ENCODE measurements around the gene CDC42.
A peak's percentile ranks its signal among the peaks of the same experiment; 100 is the strongest.

The CDC42 gene

DNA sequence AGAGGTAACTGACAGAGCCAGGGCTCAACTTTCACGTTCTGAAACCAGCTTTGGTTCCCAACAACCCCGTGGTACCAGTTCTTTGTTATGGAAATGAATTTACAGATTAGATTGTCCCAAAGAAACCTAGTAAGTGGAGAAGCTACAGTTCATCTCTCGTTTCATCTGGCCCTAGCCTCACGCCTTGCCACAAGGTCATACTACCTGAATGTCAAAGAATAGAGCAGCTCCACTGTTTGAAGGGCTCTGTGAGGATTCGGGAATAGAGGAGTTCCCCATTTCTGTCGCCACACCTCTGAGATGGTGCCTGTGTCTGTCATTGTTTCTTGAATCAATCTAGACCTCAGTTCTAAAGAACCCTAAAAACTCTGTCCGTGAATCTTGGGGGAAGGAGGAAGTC, 15.0 kb upstream of the CDC42 start:
- Histone ChIP-seq H3K36me3 (ENCODE audit: control insufficient read depth in 4 of 4, insufficient read depth in 4 of 4, low read length in 3 of 4) (no peaks in the 10 kb centered on the region), H3K4me1 (ENCODE audit: control extremely low read depth in 1 of 4, control insufficient read depth in 4 of 4, insufficient read depth in 4 of 4, low read length in 3 of 4) (peaks cover 20 to 49% (median 33%) of the 10 kb centered on the region in 4 experiments), H3K27me3 (replicated peaks in 2 of 5; ENCODE audit: control insufficient read depth in 4 of 5, insufficient read depth in 5 of 5, low read length in 4 of 5) (no peaks in the 10 kb centered on the region), H3K27ac (ENCODE audit: insufficient read depth in 1 of 2, low read depth in 1 of 2, low read length in 2 of 2, poor library complexity in 1 of 2, severe bottlenecking in 2 of 2) (no peak overlapping the region), H3K9me3 (ENCODE audit: control extremely low read depth in 1 of 5, control insufficient read depth in 4 of 5, insufficient read depth in 2 of 5, low read depth in 1 of 5, low read length in 4 of 5) (no peaks in the 10 kb centered on the region), H3K4me3 (ENCODE audit: control insufficient read depth in 1 of 7, extremely low read depth in 1 of 7, insufficient read depth in 4 of 7, low read depth in 2 of 7, low read length in 6 of 7) (no peak overlapping the region)
- ChIA-PET POLR2A (interaction anchor here (1.1 kb wide), 1 partner anchor 15 kb away, joined by 3 read pairs; the partner anchor contains the start of gene CDC42), CTCF (interaction anchor here (1.0 to 4.0 kb wide), 5 partner anchors 9 to 20 kb away, joined by 3 to 20 read pairs (median 5); no protein-coding TSS in a partner anchor)
- no peak for DNase-seq
- WGBS (ENCODE audit: insufficient coverage): 95% methylated on average over 4 of the region's 7 CpGs

DNA sequence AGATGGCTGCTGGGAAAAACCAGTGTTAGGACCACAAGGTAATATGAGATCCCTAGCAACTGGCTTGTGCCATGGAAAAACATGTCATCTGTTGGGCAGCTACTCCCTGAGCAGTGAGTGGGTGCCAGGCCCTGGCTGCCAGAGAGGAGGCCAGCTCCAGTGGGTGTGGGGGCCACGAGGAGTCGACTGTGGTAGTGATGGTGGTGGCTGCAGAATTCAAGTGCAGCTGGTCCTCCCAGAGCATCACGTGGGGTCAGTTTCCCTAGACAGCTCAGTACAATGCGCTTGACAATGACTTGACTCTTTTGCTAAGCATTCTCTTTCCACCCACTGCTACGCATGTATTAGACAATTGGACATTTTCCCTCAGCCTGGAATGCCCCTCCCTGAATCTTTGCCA, 14.5 kb upstream of the CDC42 start:
- 88% methylated on average over 2 of the region's 5 CpGs for WGBS (ENCODE audit: insufficient coverage)
- no peaks in the 10 kb centered on the region for H3K36me3 ChIP-seq (ENCODE audit: control insufficient read depth in 4 of 4, insufficient read depth in 4 of 4, low read length in 3 of 4)
- H3K9me3 ChIP-seq (ENCODE audit: control extremely low read depth in 1 of 5, control insufficient read depth in 4 of 5, insufficient read depth in 2 of 5, low read depth in 1 of 5, low read length in 4 of 5): no peaks in the 10 kb centered on the region
- POLR2A ChIA-PET: interaction anchor here (1.1 kb wide), 1 partner anchor 15 kb away, joined by 3 read pairs; no protein-coding TSS in a partner anchor
- H3K27ac ChIP-seq (ENCODE audit: insufficient read depth in 1 of 2, low read depth in 1 of 2, low read length in 2 of 2, poor library complexity in 1 of 2, severe bottlenecking in 2 of 2): no peak overlapping the region
- no peak overlapping the region for H3K4me3 ChIP-seq (ENCODE audit: control insufficient read depth in 1 of 7, extremely low read depth in 1 of 7, insufficient read depth in 4 of 7, low read depth in 2 of 7, low read length in 6 of 7)
- CTCF ChIA-PET: interaction anchor here (1.5 to 4.0 kb wide), 5 partner anchors 9 to 19 kb away, joined by 4 to 20 read pairs (median 10); no protein-coding TSS in a partner anchor
- H3K4me1 ChIP-seq (ENCODE audit: control extremely low read depth in 1 of 4, control insufficient read depth in 4 of 4, insufficient read depth in 4 of 4, low read length in 3 of 4): peaks cover 20 to 54% (median 37%) of the 10 kb centered on the region in 4 experiments
- no peak for DNase-seq
- no peaks in the 10 kb centered on the region for H3K27me3 ChIP-seq (replicated peaks in 2 of 5; ENCODE audit: control insufficient read depth in 4 of 5, insufficient read depth in 5 of 5, low read length in 4 of 5)

DNA sequence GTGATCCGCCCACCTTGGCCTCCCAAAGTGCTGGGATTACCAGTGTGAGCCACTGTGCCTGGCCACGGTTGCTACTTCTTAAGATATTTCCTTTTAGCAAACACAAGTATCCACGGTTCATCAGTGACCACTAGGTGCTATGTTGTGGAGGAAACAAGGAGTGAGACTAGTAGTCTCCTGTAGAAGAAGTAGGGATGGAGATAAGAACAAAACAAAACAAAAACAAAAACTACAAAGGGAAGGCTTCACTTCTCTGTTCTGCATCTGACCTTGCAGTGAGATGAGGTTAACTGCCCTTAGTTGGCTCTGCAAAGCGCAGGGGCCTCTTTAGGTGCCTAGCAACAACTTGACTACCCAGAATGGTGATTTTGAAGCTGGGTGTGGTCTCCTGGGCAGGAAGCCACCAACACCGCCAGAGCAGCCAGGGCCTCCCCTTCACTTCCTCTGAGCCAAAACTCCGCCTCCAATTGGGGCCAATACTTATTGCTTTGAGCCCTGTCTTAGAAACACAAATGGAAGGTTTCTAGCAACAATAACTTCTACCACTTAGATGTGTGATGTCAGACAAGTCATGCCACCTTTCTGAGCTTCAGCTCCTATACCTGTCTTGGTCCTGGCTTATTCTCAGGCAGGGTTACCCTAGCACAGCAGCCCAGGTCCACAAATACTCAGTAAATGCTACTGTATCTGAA, 12.8 kb upstream of the CDC42 start:
- Histone ChIP-seq H3K9me3 (ENCODE audit: control extremely low read depth in 1 of 5, control insufficient read depth in 4 of 5, insufficient read depth in 2 of 5, low read depth in 1 of 5, low read length in 4 of 5) (no peaks in the 10 kb centered on the region), H3K4me1 (ENCODE audit: control extremely low read depth in 1 of 4, control insufficient read depth in 4 of 4, insufficient read depth in 4 of 4, low read length in 3 of 4) (peaks cover 20 to 59% (median 41%) of the 10 kb centered on the region in 4 experiments), H3K27ac (ENCODE audit: insufficient read depth in 1 of 2, low read depth in 1 of 2, low read length in 2 of 2, poor library complexity in 1 of 2, severe bottlenecking in 2 of 2) (peak overlapping the region; percentile 77 to 93), H3K4me3 (ENCODE audit: control insufficient read depth in 1 of 7, extremely low read depth in 1 of 7, insufficient read depth in 4 of 7, low read depth in 2 of 7, low read length in 6 of 7) (peak overlapping the region in 6 of 7 experiments; percentile 4 to 69 (median 47)), H3K27me3 (replicated peaks in 2 of 5; ENCODE audit: control insufficient read depth in 4 of 5, insufficient read depth in 5 of 5, low read length in 4 of 5) (no peaks in the 10 kb centered on the region), H3K36me3 (ENCODE audit: control insufficient read depth in 4 of 4, insufficient read depth in 4 of 4, low read length in 3 of 4) (no peaks in the 10 kb centered on the region)
- WGBS (ENCODE audit: insufficient coverage): 33% methylated on average over 3 of the region's 6 CpGs
- ChIA-PET CTCF (interaction anchor here (1.0 to 4.0 kb wide), 6 partner anchors 9 to 33 kb away, joined by 3 to 20 read pairs (median 8); partner anchors contain the start of gene CDC42), POLR2A (interaction anchor here (1.4 kb wide), 2 partner anchors 13 to 14 kb away, joined by 13 to 16 read pairs; partner anchors contain the start of gene CDC42)
- DNase-seq: peak; percentile 95 to 99 (median 98)

DNA sequence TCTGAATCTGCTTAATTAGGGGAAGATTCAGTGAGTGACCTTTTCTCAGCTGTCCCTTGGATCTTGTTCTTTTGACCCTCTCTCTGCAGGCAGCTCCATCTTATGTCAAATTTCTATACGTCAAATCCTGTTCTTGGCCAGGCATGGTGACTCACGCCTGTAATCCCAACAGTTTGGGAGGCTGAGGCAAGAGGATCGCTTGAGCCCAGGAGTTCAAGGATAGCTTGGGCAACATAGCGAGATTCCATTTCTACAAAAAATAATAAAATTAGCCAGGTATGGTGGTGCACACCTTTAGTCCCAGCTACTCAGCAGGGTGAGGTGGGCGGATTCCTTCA, 12.3 kb upstream of the CDC42 start:
- H3K27me3 ChIP-seq (replicated peaks in 2 of 5; ENCODE audit: control insufficient read depth in 4 of 5, insufficient read depth in 5 of 5, low read length in 4 of 5): no peaks in the 10 kb centered on the region
- peak overlapping the region; percentile 77 to 93 for H3K27ac ChIP-seq (ENCODE audit: insufficient read depth in 1 of 2, low read depth in 1 of 2, low read length in 2 of 2, poor library complexity in 1 of 2, severe bottlenecking in 2 of 2)
- 100% methylated on average over 3 of the region's 5 CpGs for WGBS (ENCODE audit: insufficient coverage)
- H3K36me3 ChIP-seq (ENCODE audit: control insufficient read depth in 4 of 4, insufficient read depth in 4 of 4, low read length in 3 of 4): no peaks in the 10 kb centered on the region
- no peak for DNase-seq
- ChIA-PET POLR2A (interaction anchor here (1.4 kb wide), 2 partner anchors 12 to 15 kb away, joined by 13 to 16 read pairs; partner anchors contain the start of gene CDC42), CTCF (interaction anchor here (1.0 to 4.0 kb wide), 6 partner anchors 9 to 32 kb away, joined by 3 to 20 read pairs (median 8); partner anchors contain the start of gene CDC42)
- no peaks in the 10 kb centered on the region for H3K9me3 ChIP-seq (ENCODE audit: control extremely low read depth in 1 of 5, control insufficient read depth in 4 of 5, insufficient read depth in 2 of 5, low read depth in 1 of 5, low read length in 4 of 5)
- peaks cover 20 to 59% (median 44%) of the 10 kb centered on the region in 4 experiments for H3K4me1 ChIP-seq (ENCODE audit: control extremely low read depth in 1 of 4, control insufficient read depth in 4 of 4, insufficient read depth in 4 of 4, low read length in 3 of 4)
- H3K4me3 ChIP-seq (ENCODE audit: control insufficient read depth in 1 of 7, extremely low read depth in 1 of 7, insufficient read depth in 4 of 7, low read depth in 2 of 7, low read length in 6 of 7): peak overlapping the region in 5 of 7 experiments; percentile 23 to 69 (median 42)

DNA sequence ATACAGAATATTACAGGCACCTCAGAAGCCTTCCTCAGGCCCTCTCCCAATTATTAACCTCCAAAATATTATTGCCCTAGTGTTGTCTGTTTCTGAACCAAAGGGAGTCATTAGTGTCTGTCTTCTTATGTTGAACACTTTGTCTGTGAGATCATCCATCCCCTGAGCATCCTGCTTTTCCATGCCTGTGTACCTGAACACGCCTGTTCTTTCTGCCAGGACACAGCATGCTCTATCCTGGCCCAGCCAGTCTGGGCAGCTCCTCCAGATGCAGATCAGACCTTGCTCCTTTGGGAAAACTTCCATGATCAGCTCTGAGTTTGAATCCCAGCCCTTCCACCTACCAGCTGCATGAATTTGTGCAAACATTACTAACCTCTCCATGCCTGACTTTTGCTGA, 11.0 kb upstream of the CDC42 start:
- 100% methylated on average over 1 of the region's 1 CpG for WGBS (ENCODE audit: insufficient coverage)
- CTCF ChIA-PET: interaction anchor here (0.9 kb wide), 2 partner anchors 11 to 16 kb away, joined by 3 to 4 read pairs; partner anchors contain the start of gene CDC42
- H3K4me1 ChIP-seq (ENCODE audit: control extremely low read depth in 1 of 4, control insufficient read depth in 4 of 4, insufficient read depth in 4 of 4, low read length in 3 of 4): peaks cover 20 to 59% (median 44%) of the 10 kb centered on the region in 4 experiments

DNA sequence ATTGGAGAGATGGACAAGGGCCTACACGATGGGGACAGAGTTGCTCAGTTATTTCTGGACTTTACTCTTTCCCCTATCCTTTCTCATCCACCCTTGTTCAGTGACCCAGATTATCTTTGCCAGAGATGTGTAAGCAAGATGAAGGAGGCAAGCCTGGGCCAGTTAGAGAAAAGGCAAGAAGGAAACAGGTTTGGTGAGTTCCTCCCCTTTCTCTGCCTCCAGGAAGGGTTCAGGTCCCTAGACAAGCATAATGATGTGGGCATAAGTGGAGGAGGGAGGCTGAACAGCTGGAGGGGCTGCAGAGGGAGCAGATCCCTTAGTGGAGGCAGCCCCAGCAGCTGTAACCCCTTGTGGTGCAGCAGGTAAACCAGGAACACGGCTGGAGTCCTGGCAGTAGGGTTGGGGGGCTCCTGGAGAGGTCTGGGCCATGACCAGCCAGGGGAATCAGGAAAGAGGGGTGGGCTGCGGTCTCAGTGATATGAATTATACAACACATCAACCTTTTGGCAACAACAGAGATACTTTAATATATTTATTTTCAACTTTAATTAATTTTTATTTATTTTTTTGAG, 9.2 kb upstream of the CDC42 start:
- H3K9me3 ChIP-seq (ENCODE audit: control extremely low read depth in 1 of 5, control insufficient read depth in 4 of 5, insufficient read depth in 2 of 5, low read depth in 1 of 5, low read length in 4 of 5): peaks cover 0 to 2% (median 0%) of the 10 kb centered on the region in 5 experiments
- peaks cover 13 to 45% (median 37%) of the 10 kb centered on the region in 4 experiments for H3K4me1 ChIP-seq (ENCODE audit: control extremely low read depth in 1 of 4, control insufficient read depth in 4 of 4, insufficient read depth in 4 of 4, low read length in 3 of 4)
- ChIA-PET POLR2A (interaction anchor here (1.7 kb wide), 1 partner anchor 9 kb away, joined by 9 read pairs; the partner anchor contains the start of gene CDC42), CTCF (interaction anchor here (0.9 to 1.1 kb wide), 2 partner anchors 12 to 19 kb away, joined by 3 to 4 read pairs; no protein-coding TSS in a partner anchor)
- no peaks in the 10 kb centered on the region for H3K27me3 ChIP-seq (replicated peaks in 2 of 5; ENCODE audit: control insufficient read depth in 4 of 5, insufficient read depth in 5 of 5, low read length in 4 of 5)
- DNase-seq: no peak
- 92% methylated on average over 2 of the region's 3 CpGs for WGBS (ENCODE audit: insufficient coverage)
- H3K36me3 ChIP-seq (ENCODE audit: control insufficient read depth in 4 of 4, insufficient read depth in 4 of 4, low read length in 3 of 4): no peaks in the 10 kb centered on the region
- H3K4me3 ChIP-seq (ENCODE audit: control insufficient read depth in 1 of 7, extremely low read depth in 1 of 7, insufficient read depth in 4 of 7, low read depth in 2 of 7, low read length in 6 of 7): no peak overlapping the region
- no peak overlapping the region for H3K27ac ChIP-seq (ENCODE audit: insufficient read depth in 1 of 2, low read depth in 1 of 2, low read length in 2 of 2, poor library complexity in 1 of 2, severe bottlenecking in 2 of 2)

More for the DNA sequence above, 11.0 kb upstream of the CDC42 start:
- DNase-seq: no peak
- no peaks in the 10 kb centered on the region for H3K36me3 ChIP-seq (ENCODE audit: control insufficient read depth in 4 of 4, insufficient read depth in 4 of 4, low read length in 3 of 4)
- H3K27me3 ChIP-seq (replicated peaks in 2 of 5; ENCODE audit: control insufficient read depth in 4 of 5, insufficient read depth in 5 of 5, low read length in 4 of 5): no peaks in the 10 kb centered on the region
- POLR2A ChIA-PET: interaction anchor here (0.8 kb wide), 1 partner anchor 321 kb away, joined by 3 read pairs; no protein-coding TSS in a partner anchor
- no peak overlapping the region for H3K4me3 ChIP-seq (ENCODE audit: control insufficient read depth in 1 of 7, extremely low read depth in 1 of 7, insufficient read depth in 4 of 7, low read depth in 2 of 7, low read length in 6 of 7)
- peak overlapping the region in 1 of 2 experiments; percentile 34 for H3K27ac ChIP-seq (ENCODE audit: insufficient read depth in 1 of 2, low read depth in 1 of 2, low read length in 2 of 2, poor library complexity in 1 of 2, severe bottlenecking in 2 of 2)
- peaks cover 0 to 2% (median 0%) of the 10 kb centered on the region in 5 experiments for H3K9me3 ChIP-seq (ENCODE audit: control extremely low read depth in 1 of 5, control insufficient read depth in 4 of 5, insufficient read depth in 2 of 5, low read depth in 1 of 5, low read length in 4 of 5)

All from common myeloid progenitor, CD34-positive (primary cell).